Measurements from ENCODE around the gene RSPH6A. TPM values are rescaled to one million over a fixed set of nuclear protein-coding genes. Genes with fewer than 3 reads are reported as not detected.

Gene RSPH6A
- total and polyA plus RNA-seq, 2 donors: not detected

GRCh38 chr19:45842198-45842597 is 27.1 kb upstream of the RSPH6A start:
- Histone ChIP-seq H3K4me1 (ENCODE audit: insufficient read depth) (no peaks in the 10 kb centered on the region), H3K36me3 (ENCODE audit: insufficient read depth) (peaks cover 12% of the 10 kb centered on the region), H3K4me3 (ENCODE audit: low read depth, low read length) (no peak overlapping the region), H3K27ac (ENCODE audit: low read depth) (no peak overlapping the region)
- no peak for DNase-seq (ENCODE audit: extremely low spot score)
- 95% methylated on average over 14 of the region's 14 CpGs for WGBS

- H3K4me1 ChIP-seq (ENCODE audit: insufficient read depth): no peaks in the 10 kb centered on the region
- H3K27ac ChIP-seq (ENCODE audit: low read depth): no peak overlapping the region
- DNase-seq (ENCODE audit: extremely low spot score): no peak
- H3K4me3 ChIP-seq (ENCODE audit: low read depth, low read length): no peak overlapping the region
- WGBS: 91% methylated on average over 7 of the region's 7 CpGs
- H3K36me3 ChIP-seq (ENCODE audit: insufficient read depth): peaks cover 28% of the 10 kb centered on the region
These were observed 19.9 kb upstream of the RSPH6A start for GRCh38 chr19:45834970-45835369.

- Histone ChIP-seq H3K27ac (ENCODE audit: low read depth) (no peak overlapping the region), H3K4me1 (ENCODE audit: insufficient read depth) (no peaks in the 10 kb centered on the region), H3K4me3 (ENCODE audit: low read depth, low read length) (no peak overlapping the region), H3K36me3 (ENCODE audit: insufficient read depth) (peaks cover 20% of the 10 kb centered on the region)
- no peak for DNase-seq (ENCODE audit: extremely low spot score)
- WGBS: 95% methylated on average over 16 of the region's 16 CpGs
These were observed 13.8 kb upstream of the RSPH6A start for GRCh38 chr19:45828945-45829344.

- Histone ChIP-seq H3K36me3 (ENCODE audit: insufficient read depth) (peaks cover 20% of the 10 kb centered on the region), H3K4me1 (ENCODE audit: insufficient read depth) (no peaks in the 10 kb centered on the region), H3K4me3 (ENCODE audit: low read depth, low read length) (no peak overlapping the region), H3K27ac (ENCODE audit: low read depth) (no peak overlapping the region)
- 90% methylated on average over 9 of the region's 9 CpGs for WGBS
- no peak for DNase-seq (ENCODE audit: extremely low spot score)
These were observed 13.4 kb upstream of the RSPH6A start for GRCh38 chr19:45828523-45828922.

GRCh38 chr19:45827459-45828093 is 12.5 kb upstream of the RSPH6A start:
- Histone ChIP-seq H3K27ac (ENCODE audit: low read depth) (no peak overlapping the region), H3K36me3 (ENCODE audit: insufficient read depth) (peaks cover 15% of the 10 kb centered on the region), H3K4me1 (ENCODE audit: insufficient read depth) (no peaks in the 10 kb centered on the region), H3K4me3 (ENCODE audit: low read depth, low read length) (no peak overlapping the region)
- DNase-seq (ENCODE audit: extremely low spot score): no peak
- WGBS: 92% methylated on average over 16 of the region's 16 CpGs

GRCh38 chr19:45826934-45827333 is 11.8 kb upstream of the RSPH6A start:
- no peak for DNase-seq (ENCODE audit: extremely low spot score)
- Histone ChIP-seq H3K36me3 (ENCODE audit: insufficient read depth) (peaks cover 15% of the 10 kb centered on the region), H3K27ac (ENCODE audit: low read depth) (no peak overlapping the region), H3K4me3 (ENCODE audit: low read depth, low read length) (no peak overlapping the region), H3K4me1 (ENCODE audit: insufficient read depth) (no peaks in the 10 kb centered on the region)
- 89% methylated on average over 11 of the region's 11 CpGs for WGBS

GRCh38 chr19:45825917-45826893 is 11.1 kb upstream of the RSPH6A start:
- Histone ChIP-seq H3K27ac (ENCODE audit: low read depth) (no peak overlapping the region), H3K4me3 (ENCODE audit: low read depth, low read length) (no peak overlapping the region), H3K36me3 (ENCODE audit: insufficient read depth) (peaks cover 13% of the 10 kb centered on the region), H3K4me1 (ENCODE audit: insufficient read depth) (no peaks in the 10 kb centered on the region)
- WGBS: 82% methylated on average over 22 of the region's 22 CpGs
- DNase-seq (ENCODE audit: extremely low spot score): no peak

GRCh38 chr19:45825263-45825605 is 10.1 kb upstream of the RSPH6A start:
- Histone ChIP-seq H3K4me3 (ENCODE audit: low read depth, low read length) (no peak overlapping the region), H3K27ac (ENCODE audit: low read depth) (no peak overlapping the region), H3K36me3 (ENCODE audit: insufficient read depth) (peaks cover 12% of the 10 kb centered on the region), H3K4me1 (ENCODE audit: insufficient read depth) (no peaks in the 10 kb centered on the region)
- DNase-seq (ENCODE audit: extremely low spot score): no peak
- WGBS: 93% methylated on average over 8 of the region's 8 CpGs

GRCh38 chr19:45824531-45825262 is 9.6 kb upstream of the RSPH6A start:
- no peak for DNase-seq (ENCODE audit: extremely low spot score)
- H3K36me3 ChIP-seq (ENCODE audit: insufficient read depth): peaks cover 8% of the 10 kb centered on the region
- H3K4me1 ChIP-seq (ENCODE audit: insufficient read depth): no peaks in the 10 kb centered on the region
- no peak overlapping the region for H3K4me3 ChIP-seq (ENCODE audit: low read depth, low read length)
- no peak overlapping the region for H3K27ac ChIP-seq (ENCODE audit: low read depth)
- 85% methylated on average over 26 of the region's 26 CpGs for WGBS

GRCh38 chr19:45824041-45824471 is 8.9 kb upstream of the RSPH6A start:
- Histone ChIP-seq H3K27ac (ENCODE audit: low read depth) (no peak overlapping the region), H3K4me1 (ENCODE audit: insufficient read depth) (no peaks in the 10 kb centered on the region), H3K4me3 (ENCODE audit: low read depth, low read length) (no peak overlapping the region), H3K36me3 (ENCODE audit: insufficient read depth) (peaks cover 5% of the 10 kb centered on the region)
- 57% methylated on average over 12 of the region's 12 CpGs for WGBS
- no peak for DNase-seq (ENCODE audit: extremely low spot score)

- 91% methylated on average over 12 of the region's 12 CpGs for WGBS
- Histone ChIP-seq H3K36me3 (ENCODE audit: insufficient read depth) (peaks cover 3% of the 10 kb centered on the region), H3K27ac (ENCODE audit: low read depth) (no peak overlapping the region), H3K4me3 (ENCODE audit: low read depth, low read length) (no peak overlapping the region), H3K4me1 (ENCODE audit: insufficient read depth) (no peaks in the 10 kb centered on the region)
- DNase-seq (ENCODE audit: extremely low spot score): no peak
These were observed 8.1 kb upstream of the RSPH6A start for GRCh38 chr19:45823182-45823581.

- Histone ChIP-seq H3K4me3 (ENCODE audit: low read depth, low read length) (no peak overlapping the region), H3K36me3 (ENCODE audit: insufficient read depth) (peaks cover under 1% of the 10 kb centered on the region), H3K4me1 (ENCODE audit: insufficient read depth) (no peaks in the 10 kb centered on the region), H3K27ac (ENCODE audit: low read depth) (no peak overlapping the region)
- no peak for DNase-seq (ENCODE audit: extremely low spot score)
- WGBS: 95% methylated on average over 5 of the region's 5 CpGs
These were observed 7.6 kb upstream of the RSPH6A start for GRCh38 chr19:45822716-45823115.

- H3K27ac ChIP-seq (ENCODE audit: low read depth): no peak overlapping the region
- no peaks in the 10 kb centered on the region for H3K36me3 ChIP-seq (ENCODE audit: insufficient read depth)
- DNase-seq (ENCODE audit: extremely low spot score): no peak
- WGBS: 84% methylated on average over 10 of the region's 10 CpGs
- no peak overlapping the region for H3K4me3 ChIP-seq (ENCODE audit: low read depth, low read length)
- H3K4me1 ChIP-seq (ENCODE audit: insufficient read depth): no peaks in the 10 kb centered on the region
These were observed 6.5 kb upstream of the RSPH6A start for GRCh38 chr19:45821570-45821969.

Data from urinary bladder (tissue), 4 donors.